ENCODE data around the gene ERGIC3. TPM values are rescaled to one million over a fixed set of nuclear protein-coding genes. Genes with fewer than 3 reads are reported as not detected.

ERGIC3 gene
- total and polyA plus RNA-seq, 2 donors (not counting 3 experiments of a cell fraction or from before 2014, with no cell fraction given) = 203 to 419 TPM

- Histone ChIP-seq H3K4me1 (ENCODE audit: control insufficient read depth, extremely low read depth, insufficient read depth, low read length) (no peaks in the 10 kb centered on the region), H3K4me2 (ENCODE audit: insufficient read depth, low read length) (no peak overlapping the region), H3K27me3 (ENCODE audit: control insufficient read depth in 2 of 2, insufficient read depth in 2 of 2, low read length in 2 of 2) (no peaks in the 10 kb centered on the region), H3K27ac (ENCODE audit: insufficient read depth, low read depth, low read length) (no peak overlapping the region), H3K9me3 (replicated peaks; ENCODE audit: control insufficient read depth, insufficient read depth, low read length) (no peaks in the 10 kb centered on the region), H2AFZ (ENCODE audit: low read depth, low read length) (no peak overlapping the region), H4K20me1 (replicated peaks; ENCODE audit: control insufficient read depth, extremely low read depth, insufficient read depth, low read length) (no peaks in the 10 kb centered on the region), H3K36me3 (ENCODE audit: control insufficient read depth in 2 of 2, extremely low read depth in 1 of 2, insufficient read depth in 2 of 2, low read length in 2 of 2) (no peaks in the 10 kb centered on the region), H3K9me1 (replicated peaks; ENCODE audit: control insufficient read depth, extremely low read depth, insufficient read depth, low read length) (no peaks in the 10 kb centered on the region), H3K9ac (replicated peaks; ENCODE audit: extremely low read depth, insufficient read depth, low read length) (no peak overlapping the region), H3K79me2 (ENCODE audit: control insufficient read depth, insufficient read depth, low read length) (no peaks in the 10 kb centered on the region), H3K4me3 (replicated peaks in 1 of 3; ENCODE audit: insufficient read depth in 1 of 3, low read depth in 1 of 3, low read length in 3 of 3) (no peak overlapping the region)
- FAIRE-seq (no peak), DNase-seq (ENCODE audit: low read depth, low spot score) (no peak)
- intact Hi-C loops (cut with micrococcal nuclease) (no loop called here), dilution Hi-C loops (cut with MboI; ENCODE audit: extremely low pct_ligation_motif_present, low sequenced_read_pairs) (no loop called here)
- TF ChIP-seq FOS (IDR thresholded peaks at IDR 0.05; ENCODE audit: borderline replicate concordance, insufficient read depth, low read length) (no peak), POLR2AphosphoS5 (IDR thresholded peaks at IDR 0.05; ENCODE audit: insufficient read depth, low read depth, low read length) (no peak), POLR2A (IDR thresholded peaks at IDR 0.05; ENCODE audit: low read depth, low read length) (no peak), JUN (IDR thresholded peaks at IDR 0.05; ENCODE audit: borderline replicate concordance, insufficient read depth, insufficient read length, low read depth) (no peak), GATA2 (IDR thresholded peaks at IDR 0.05; ENCODE audit: insufficient read depth, insufficient read length, low read depth, low read length) (no peak), CTCF (IDR thresholded peaks at IDR 0.05; ENCODE audit: extremely low read depth in 1 of 2, insufficient read depth in 1 of 2, low read depth in 1 of 2, low read length in 2 of 2) (no peak), MYC (IDR thresholded peaks at IDR 0.05; ENCODE audit: low read depth, low read length) (no peak), EZH2 (IDR thresholded peaks at IDR 0.05; ENCODE audit: borderline replicate concordance, low read depth, low read length, severe bottlenecking) (no peak)
- TF ChIP-seq, protein P1, sequence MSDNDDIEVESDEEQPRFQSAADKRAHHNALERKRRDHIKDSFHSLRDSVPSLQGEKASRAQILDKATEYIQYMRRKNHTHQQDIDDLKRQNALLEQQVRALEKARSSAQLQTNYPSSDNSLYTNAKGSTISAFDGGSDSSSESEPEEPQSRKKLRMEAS (IDR thresholded peaks at IDR 0.05; ENCODE audit: insufficient read depth, insufficient read length) = no peak
- no TSS peak for BruUV-seq (replicated peaks)
- POLR2A ChIA-PET = no interaction called here
- CTCF ChIA-PET = interaction anchor here (0.7 to 1.6 kb wide), 2 partner anchors 10 to 114 kb away, joined by 3 to 4 read pairs; no protein-coding TSS in a partner anchor
These were observed 46.5 kb downstream of the ERGIC3 start for GRCh38 chr20:35588397-35588796.
